ENCODE data around the gene HEXB.

The HEXB gene

GRCh38 chr5:74684900-74685851, at the start of gene HEXB:
Gene HEXB, plus strand, starts transcription at chr5:74685233. Its CDS starts 28 bp downstream, at chr5:74685261.
- peak; percentile 80 for DNase-seq

DNA sequence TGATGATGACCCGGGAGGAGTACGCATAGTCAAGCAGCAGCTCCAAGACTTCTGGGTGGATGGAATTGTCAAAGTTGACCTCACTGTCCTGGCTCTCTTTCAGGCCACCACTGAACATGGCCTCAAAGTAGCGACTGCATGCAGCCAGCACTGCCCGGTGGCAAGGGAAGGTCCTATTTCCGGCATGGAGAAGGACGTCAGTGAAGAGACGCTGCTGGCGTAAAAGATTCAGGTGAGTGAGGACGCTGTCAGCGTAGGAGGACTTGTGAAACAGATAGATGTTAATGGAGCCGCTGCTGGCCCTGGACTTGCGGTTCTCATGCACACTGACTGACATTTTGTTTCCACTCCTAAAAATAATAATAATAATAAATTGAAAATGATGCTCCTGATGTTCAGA, 48.9 kb upstream of the HEXB start:
- no peak for DNase-seq

DNA sequence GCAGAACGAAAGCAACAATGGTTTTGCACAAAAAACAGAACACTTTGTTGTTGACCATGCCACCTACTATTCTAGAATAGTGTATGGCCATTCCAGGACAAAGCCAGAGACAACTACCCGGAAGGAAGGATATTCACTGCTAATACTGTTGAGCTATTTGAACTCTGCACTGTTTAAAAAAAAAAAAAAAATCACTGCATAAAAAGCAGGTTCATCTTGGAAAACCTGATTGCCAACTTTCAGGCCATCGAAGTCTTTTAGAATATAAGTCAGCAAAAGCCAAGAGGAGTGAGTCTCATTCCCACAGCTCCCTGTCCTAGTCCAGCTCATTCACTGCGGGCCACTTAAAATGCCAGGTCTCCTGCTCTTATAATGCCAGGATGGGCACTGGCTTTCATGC, 48.5 kb upstream of the HEXB start:
- DNase-seq = no peak

DNA sequence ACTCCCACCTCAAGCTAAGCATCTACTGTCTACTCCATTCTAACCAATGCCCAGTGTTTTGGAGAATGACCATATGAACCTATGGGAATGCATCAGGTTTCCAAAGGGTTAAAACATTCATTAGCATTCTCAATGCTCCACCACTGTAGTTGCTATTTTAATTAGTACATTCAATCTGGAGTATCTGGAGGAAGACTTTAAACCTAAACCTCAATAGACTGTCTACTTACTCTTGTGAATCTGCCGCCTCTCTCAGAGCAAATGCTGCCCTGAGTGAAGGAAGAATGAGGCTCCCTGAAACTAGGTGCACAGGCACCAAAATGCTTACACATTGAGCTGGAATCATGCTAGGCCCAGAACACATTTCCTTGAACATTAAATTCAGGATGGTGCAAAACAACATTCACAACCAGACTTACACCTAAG, 46.5 kb upstream of the HEXB start:
- DNase-seq = no peak

DNA sequence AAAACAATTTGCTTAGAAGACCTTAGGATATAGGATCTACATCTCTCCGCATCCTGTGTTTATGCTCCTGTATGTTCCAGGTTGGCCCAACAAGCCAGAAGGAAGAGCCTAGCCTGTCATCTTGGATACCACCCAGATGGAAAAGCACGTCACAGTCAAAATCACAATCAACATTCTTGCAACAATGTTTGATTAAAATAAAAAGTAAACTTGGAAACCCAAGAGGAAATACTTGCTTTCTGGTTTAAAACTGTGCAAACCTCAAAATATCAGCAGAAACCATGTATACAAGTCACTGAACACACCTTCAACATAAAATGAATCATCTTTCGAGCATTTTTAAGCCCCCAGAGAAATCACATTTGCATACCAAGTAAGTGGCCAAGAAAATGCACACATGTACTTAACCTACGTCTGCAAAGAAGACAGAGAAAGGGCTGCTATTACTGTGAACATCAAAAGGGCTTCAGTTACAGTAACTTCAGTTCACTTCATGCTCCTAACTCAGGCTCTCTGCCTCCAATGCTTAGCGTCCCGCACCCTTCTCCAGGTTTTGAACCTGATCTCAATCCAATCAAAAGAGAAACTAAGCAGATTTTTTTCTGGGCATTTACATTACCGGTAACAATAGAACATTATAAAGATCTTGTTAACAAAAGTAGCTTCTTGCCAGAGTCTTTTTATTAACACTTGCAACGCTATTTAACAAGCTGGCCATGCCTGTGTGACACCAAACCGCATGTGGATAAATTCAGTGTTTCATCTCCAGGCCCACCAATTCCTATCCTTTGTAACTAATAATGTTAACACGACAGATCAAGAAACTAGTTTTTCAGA, 45.8 kb upstream of the HEXB start:
- DNase-seq = no peak

GRCh38 chr5:74639807-74640449, 45.1 kb upstream of the HEXB start:
- peak; percentile 20 for DNase-seq

GRCh38 chr5:74640450-74640953, 44.5 kb upstream of the HEXB start, which contains the start of gene ENC1:
Gene ENC1, minus strand, starts transcription at chr5:74640728. Its CDS starts 4,243 bp downstream, at chr5:74636485.
- peak; percentile 69 for DNase-seq

DNA sequence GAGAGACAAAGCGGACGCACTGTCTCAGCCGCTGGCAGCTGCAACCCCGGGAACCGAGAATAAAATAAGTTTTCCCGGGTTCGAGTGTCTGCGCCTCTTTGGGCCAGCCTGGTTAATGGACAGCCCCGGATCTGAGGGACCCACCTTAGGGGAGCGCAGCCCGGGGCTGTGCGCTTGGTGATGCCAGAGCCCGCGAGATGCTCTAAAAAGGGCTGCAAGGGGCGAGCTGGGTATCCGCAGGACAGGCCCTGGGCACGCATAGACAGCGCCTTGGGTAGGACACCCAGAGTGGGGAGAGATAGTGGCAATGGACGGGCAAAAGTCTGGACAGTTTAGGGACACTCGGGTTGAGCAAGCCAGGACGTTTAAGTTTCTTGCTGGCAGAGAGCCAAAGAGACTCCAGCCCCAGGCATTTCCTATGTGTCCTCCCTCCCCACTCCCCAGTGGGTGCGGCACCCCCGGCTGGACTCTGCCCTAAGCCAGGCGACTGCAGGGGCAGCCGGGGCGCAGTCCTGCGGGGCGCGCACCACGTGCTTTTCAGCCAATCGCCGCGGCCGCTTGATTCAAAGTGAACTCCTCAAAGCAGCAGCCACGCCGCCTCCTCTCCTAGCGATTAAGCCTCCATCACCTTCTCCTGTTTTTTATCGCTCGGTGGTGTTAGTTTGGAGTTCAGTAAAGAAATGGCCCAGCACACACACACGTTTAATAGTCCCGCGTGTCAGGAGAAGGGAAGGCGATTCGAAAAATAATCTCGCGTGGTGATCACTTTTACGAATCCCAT, 43.9 kb upstream of the HEXB start:
- DNase-seq = no peak

- DNase-seq = no peak
These were observed 43.1 kb upstream of the HEXB start for GRCh38 chr5:74641735-74642542.

DNA sequence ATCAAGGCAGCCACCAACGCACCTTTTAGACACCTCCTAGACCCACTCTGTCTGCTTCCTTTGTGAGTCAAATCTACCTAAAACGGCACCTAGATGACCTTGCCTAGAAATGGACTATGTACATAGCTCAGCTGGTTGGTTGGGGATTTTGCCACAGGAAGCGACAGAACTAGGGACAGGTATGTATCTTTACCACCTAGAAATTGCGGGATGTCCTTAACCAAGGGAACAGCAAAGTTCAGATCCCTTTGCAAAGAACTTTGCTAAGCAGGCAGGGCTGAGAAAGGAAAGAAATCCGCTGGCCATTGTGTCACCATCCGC, 42.5 kb upstream of the HEXB start:
- DNase-seq = no peak

DNA sequence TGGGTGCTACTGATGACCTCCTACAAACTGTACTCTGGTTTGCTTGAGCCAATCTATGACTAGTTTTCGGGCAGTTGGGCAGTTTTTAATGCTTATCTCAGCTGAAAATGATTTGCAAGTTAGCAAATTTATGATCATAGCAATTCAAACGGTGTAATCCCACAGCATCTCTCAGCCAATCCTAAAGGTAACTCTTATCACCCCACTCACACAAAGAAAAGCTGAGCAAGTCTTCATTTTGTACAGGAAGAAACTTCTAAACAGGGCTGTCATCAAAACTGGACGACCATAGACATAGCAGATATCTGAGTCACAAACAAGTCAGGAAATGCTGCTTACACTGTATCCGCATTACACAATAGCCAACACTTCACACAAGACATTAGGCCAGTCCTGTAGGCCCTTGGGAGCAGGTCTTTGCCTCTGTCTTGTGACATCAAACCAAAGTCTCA, 41.9 kb upstream of the HEXB start:
- no peak for DNase-seq

DNA sequence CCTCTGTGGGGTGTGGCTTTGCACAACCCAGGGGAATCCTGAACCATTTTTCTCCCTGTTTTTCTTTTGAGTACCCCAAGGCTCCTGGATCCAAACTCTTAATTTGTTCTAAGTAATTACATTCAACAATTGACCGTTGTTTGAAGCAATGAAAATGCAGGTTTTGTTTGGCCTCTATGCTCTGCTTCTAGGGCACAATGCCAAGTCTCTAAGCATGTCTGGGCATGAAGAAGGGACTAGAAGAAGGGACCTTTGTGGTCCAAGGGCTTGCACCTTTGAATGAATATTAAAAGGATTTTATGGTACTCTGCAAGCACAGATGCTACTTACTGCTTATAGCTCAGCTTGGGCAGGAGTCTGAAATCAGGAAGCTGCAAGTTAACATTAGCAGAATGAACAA, 37.9 kb upstream of the HEXB start:
- no peak for DNase-seq

DNA sequence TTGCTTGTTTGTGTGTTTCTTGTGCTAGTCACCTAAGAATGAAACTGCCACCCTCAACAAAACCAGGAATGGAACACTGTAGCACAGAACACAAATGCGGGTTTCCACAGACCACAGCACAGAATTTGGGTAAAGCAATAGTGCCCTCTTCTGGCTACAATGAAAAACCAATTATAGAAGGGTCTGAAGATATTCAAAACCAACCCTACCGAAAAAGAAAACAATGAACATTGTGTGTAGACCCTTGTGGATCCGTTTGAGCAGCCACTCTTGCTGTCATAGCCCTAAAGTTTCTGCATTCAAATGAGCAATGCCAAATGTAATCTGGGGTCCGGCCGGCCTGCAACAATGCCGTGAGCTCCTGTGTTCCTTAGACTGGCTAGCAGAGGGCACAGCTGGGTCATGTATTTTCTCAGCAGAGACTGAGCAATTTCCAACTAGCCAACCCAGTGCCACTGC, 36.2 kb upstream of the HEXB start:
- DNase-seq = no peak

GRCh38 chr5:74649421-74649973, 35.5 kb upstream of the HEXB start:
- DNase-seq = no peak

DNA sequence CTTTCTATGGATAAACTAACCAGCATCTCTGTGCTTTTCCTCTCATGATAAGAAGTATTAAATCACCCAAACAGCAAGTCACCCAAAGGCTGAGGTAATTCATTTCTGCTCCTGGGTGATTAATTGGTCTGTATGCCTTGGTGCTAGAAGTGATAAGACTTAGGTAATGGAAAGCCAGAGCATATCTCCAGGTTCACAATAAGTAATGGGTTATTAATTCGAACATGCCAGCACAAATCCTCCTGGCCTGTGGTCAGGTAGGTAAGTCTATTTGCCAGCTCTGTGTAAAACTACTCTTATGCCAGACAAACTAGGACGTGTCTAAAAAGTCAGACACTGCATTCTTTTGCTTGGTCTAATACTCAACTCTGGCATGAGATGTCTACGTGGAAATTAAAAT, 33.3 kb upstream of the HEXB start:
- no peak for DNase-seq

GRCh38 chr5:74652576-74652975, 32.5 kb upstream of the HEXB start:
- no peak for DNase-seq

- no peak for DNase-seq
These were observed 31.0 kb upstream of the HEXB start for GRCh38 chr5:74653991-74654390.

GRCh38 chr5:74655206-74655605, 29.8 kb upstream of the HEXB start:
- DNase-seq = no peak

DNA sequence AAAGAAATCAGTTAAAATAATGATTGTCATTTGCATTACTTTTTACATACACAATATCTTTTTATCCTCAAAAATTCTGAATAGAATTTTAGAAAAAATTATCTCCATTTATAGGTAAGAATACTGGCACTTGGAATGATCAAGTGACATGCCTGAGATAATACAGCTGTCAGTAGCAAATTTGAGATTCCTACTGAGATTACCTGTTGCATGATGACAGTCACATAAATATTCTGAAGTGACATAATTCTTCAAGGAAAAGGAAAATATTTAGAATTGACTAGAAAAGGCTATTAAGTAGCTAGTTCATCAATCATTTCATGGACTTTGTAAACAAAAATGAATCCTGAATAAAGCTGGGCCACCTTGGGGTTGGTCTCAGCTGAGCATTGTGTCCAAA, 29.3 kb upstream of the HEXB start:
- DNase-seq = no peak

DNA sequence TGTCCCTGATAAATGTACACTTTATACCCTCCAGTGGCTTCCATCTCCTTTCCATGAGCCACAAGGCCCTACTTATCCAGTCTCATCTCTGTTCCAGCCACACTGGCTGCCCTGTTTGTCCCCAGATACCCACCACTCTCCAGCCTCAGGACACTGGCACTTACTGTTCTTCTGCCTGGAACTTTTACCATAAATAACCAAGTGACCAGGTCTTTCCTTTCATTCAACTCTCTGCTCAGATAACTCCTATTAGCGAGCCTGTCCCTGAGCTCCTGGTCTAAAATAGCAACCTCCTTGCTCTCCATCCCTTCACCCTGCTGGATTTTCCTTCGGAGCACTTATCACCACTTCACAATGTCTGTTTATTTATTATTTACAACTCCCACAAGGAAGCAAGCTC, 27.9 kb upstream of the HEXB start:
- no peak for DNase-seq

GRCh38 chr5:74659172-74659571, 25.9 kb upstream of the HEXB start:
- no peak for DNase-seq
